GM19463 (cell line): ENCODE results near the gene THAP4.
"Not testable (repeated sequence)": the region's sequence is repeated elsewhere in the genome, so short reads cannot be mapped to it uniquely, and the experiment has no call there.

Experiments used
- ATAC-seq: cut with Tn5 transposase; IDR thresholded peaks from one replicate; pipeline ENCODE4 v1.9.1; 2021; ENCODE audit warnings: mild to moderate bottlenecking, moderate library complexity; ENCODE audit not compliant: unreplicated experiment

Gene THAP4

DNA sequence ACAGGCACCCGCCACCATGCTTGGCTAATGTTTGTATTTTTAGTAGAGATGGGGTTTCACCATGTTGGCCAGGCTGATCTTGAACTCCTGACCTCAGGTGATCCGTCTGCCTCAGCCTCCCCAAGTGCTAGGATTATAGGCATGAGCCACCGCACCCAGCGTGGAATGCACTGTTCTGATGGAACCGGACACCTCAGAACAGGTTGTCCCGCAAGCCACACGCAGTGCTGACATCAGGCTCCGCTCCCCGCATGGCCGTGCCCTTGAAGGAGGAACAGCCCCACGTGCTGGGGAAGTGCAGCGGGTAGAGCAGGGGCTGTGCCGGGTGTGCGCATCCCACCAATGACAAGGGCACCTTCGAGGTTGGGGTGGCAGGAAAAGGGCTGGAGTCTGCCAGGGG, 69.7 kb downstream of the THAP4 start:
- not testable (repeated sequence) for ATAC-seq

DNA sequence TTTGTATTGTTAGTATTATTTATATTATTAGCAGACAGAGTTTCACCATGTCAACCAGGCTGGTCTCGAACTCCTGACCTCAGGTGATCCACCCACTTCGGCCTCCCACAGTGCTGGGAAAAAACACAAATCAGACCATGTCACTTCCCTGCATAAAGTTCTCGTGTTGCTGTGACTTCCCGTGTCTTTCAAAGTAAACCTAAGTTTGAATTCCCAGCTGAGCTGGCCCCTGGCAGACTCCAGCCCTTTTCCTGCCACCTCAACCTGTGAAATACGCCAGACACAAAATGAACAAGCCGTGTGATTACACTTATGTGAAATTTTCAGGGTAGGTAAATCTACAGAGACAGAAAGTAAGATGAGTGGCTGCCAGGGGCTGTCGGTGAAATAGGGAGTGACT, 70.5 kb downstream of the THAP4 start:
- no peak for ATAC-seq

DNA sequence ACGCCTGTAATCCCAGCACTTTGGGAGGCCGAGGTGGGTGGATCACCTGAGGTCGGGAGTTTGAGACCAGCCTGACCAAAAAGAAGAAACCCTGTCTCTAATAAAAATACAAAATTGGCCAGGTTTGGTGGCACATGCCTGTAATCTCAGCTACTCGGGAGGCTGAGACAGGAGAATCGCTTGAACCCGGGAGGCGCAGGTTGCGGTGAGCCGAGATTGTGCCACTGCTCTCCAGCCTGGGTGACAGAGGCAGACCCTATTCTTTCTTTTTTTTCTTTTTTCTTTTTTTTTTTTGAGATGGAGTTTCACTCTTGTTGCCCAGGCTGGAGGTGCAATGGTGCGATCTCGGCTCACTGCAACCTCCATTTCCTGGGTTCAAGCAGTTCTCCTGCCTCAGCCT, 70.9 kb downstream of the THAP4 start:
- not testable (repeated sequence) for ATAC-seq

DNA sequence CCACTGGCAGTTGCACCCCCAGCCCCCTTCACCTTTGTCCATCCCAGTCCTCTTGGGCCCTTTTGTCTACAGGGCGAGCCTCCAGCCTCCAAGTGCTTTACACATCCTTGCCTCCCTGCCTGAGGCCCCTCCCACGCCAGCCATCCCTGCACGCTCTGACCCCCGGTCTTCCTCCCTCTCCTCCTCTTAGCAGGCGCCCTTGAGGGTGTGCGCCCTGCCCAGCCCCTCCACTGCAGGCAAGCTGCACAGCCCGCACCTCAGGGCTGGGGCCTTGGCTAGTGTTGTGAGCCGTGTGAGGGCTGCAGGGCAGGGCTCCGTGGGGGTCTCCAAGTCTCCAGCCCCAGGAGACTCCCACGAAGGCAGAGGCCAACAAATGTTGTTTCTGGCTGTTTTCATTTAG, 71.5 kb downstream of the THAP4 start:
- ATAC-seq, result no peak

DNA sequence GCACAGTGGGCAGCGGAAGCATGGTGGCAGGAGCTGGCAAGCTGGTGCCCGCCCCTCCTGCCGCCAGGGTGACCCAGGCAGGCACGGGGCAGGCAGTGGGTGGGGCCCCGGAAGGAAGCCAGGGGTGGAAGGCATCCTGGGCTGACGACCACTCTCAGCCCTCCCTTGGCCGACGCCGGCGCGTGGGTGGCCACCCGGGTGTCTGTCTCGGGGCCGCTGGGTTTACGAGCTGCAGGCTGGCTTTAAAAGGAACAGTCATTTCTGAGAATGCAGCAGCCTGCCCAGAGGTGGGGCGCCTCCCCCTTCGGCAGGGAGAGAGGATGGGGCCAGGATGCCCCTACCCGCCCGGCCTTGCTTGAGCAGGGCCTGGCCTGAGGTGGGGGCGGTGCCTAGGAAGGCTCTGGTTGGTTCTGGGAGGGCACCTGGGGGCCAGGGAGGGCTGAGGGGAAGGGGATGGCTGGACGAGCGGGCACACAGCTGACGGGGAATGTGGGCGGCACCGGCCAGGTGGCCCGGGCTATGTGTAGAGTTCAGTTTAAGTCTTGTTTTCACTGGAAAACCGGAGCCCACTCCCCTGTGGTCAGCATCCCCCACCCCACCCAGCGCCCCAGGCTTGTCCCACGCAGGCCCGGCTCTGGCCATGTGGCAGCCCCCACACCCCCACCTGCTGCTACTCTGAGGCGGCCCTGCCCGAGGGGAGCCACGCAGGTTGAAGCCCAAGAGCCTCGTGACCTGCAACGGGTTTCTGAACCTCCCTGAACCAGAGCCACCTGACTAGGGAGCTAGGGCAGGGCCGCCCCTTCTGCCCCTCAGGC, 72.2 kb downstream of the THAP4 start:
- ATAC-seq, result no peak

DNA sequence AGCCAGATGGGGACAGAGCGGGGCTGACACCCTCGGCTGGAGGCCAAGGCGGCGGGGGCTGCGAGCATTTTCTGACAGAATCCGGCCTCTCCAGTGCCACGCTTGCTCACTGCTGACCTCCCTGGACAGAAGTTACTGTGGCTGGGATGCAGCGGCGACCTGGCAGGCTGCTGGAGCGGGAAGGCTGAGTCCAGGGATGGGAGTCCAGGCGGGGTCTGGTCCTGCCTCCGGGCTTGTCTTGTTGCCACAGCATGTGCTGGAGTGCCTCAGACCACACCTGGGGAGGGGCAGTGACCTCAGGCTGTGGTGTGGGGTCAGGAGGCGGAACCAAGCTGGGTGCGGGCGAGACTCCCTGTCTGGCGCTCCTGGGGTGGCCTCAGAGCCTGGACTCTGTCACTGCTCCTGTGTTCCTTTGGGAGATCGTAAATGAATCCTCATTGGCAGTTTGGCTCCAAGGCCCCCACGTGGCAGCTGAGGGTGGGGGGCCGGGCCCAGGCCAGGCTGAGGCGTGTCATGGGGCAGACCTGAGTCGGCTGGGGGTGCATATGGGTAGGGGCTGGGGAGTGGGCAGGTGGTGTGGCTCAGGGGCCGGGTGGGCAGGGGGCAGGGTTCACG, 72.9 kb downstream of the THAP4 start:
- no peak for ATAC-seq

DNA sequence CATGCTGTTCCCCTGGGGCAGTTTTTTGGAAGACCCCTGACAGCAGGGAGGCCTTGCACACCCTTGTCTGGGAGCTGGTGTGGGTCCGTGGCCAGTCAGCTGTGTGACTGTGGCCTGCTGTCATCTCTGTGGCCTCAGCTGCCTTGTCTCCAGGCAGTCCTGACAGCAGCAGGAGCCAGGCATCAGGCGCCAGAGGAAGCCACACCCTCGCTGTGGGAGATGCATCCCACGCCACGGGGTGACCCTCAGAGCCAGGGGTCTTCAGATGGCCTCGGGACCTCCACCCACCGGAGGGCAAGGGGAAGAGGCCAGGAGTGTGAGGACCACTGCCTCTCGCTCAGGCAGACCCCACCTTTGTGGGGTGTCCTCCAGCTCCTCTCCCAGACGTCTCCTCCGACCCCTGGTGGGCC, 73.4 kb downstream of the THAP4 start:
- ATAC-seq, result no peak

DNA sequence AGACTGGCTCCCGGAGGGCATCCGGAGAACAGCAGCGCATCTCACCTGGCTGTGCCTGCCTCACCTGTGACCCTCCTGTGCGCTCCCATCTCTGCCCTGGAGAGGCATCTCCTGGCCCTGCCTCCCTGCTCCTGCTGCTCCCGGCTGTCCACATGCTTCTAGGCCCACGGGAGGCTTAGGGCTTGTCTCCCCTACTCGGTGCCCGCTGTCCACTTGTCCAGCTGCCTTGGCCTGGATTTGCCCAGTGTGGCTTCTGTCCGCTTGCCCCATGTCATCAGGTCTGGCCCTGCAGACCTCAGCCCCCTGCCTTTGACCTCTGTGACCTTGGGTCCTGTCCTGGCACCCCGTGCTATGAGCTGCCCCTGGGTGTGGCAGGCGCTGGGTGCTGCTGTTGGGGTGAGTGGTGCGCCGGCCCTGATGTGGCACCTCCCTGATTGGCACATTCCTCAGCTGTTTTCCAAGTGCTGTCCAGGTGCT, 73.9 kb downstream of the THAP4 start:
- no peak for ATAC-seq

DNA sequence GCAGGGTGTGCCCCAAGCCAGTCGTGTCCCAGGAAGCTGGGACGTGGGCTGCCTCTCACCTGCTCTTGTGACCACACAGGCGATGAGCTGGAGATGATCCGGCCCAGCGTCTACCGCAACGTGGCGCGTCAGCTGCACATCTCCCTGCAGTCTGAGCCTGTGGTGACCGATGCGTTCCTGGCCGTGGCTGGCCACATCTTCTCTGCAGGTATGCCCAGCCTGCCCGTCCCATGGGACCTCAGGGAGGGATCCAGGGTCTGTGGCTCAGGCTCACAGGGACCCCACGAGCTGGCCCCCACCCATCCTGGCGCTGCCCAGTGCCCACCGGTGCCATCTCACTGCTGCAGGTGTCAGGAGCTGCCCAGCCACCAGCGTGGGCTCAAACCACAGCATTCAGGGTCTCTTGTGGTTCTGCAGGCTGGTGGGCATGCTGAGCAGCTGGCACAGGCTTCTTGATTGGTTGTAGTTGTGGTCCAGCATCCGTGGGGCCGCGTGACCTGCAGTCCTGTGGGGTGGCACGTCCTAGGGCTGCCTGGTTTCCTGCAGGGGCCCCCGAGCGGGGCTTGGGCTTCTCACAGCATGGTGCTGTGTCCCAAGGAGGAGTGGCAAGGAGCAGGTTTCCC, 74.6 kb downstream of the THAP4 start:
- ATAC-seq, result no peak

DNA sequence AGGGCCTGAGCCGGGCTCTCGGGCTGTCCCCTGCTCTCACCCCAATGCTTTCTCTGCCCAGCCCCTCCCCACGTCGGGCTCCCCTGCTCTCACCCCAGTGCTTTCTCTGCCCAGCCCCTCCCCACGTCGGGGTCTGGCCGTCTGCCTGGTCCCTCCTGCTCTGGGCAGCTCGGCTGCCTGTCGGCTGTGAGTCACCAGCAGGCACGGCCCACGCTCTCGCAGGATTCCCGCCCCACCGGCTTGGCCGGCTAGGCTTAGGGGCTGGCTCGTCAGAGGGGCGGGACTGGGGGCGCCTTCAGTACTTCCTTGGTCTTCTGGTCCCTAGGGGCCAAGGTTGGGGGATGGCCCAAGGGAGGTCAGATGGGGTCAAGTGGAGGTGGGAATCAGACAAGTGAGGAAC, 75.1 kb downstream of the THAP4 start:
- no peak for ATAC-seq

DNA sequence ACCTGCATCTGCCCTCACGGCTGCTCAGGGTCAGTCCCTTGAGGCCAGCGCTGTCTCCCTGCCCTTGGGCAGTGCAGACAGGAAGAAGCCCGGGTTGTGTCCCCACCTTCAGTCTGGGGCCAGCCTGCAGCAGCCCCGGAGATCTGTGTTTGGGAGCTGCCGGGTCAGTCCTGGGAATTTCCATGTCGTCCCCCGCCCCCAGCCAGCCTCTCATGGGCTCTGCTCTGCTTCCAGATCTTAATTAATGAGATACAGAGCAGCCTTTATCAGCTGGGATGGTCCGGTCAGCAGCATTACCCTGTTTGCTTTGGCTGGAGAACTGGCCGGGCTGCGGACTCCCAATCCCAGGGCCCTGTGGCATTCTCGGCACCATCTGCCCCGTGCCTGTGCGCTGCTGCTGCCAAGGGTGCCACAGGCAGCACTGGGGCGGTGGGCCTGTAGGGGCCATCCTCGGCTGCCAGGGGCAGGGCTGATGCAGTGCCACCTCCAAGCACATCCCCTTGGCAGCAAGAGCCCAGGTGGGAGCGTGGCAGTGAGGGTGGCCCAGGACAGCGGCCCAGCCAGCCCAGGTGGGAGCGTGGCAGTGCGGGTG, 76.0 kb downstream of the THAP4 start:
- no peak for ATAC-seq

DNA sequence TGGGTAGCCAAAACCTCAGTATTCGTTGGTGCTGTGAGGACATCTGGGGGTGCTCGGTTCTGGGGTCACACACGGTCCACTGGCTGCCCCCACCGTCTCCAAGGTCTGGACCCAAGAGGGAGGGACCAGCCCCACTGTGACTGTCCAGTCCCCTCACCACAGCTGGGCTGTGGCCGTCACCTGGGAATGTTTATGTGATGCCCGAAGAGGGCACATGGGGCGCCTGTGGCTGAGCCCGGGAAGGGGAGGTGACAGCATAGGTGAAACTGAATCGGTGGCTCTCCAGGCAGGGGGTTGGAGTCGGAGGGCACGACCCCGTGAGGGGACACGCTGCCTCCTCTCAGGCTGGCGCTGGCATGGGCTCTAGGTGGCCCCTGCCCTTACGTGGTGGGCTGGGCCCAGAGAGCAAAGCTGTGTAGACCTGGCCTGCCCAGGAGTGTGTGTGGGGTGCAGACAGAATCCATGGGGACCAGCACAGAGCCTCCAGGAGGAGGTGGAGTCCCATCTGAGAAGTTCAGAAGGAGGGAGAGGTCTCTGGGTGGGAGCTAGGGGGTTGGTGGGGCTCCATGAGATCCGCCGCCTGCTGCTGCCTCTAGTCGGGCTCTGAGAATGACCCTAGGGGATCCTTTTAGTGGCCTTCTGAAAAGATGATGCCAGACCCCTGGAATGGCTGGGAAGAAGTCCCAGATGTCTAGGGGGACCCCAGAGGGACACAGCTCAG, 76.6 kb downstream of the THAP4 start:
- no peak for ATAC-seq

DNA sequence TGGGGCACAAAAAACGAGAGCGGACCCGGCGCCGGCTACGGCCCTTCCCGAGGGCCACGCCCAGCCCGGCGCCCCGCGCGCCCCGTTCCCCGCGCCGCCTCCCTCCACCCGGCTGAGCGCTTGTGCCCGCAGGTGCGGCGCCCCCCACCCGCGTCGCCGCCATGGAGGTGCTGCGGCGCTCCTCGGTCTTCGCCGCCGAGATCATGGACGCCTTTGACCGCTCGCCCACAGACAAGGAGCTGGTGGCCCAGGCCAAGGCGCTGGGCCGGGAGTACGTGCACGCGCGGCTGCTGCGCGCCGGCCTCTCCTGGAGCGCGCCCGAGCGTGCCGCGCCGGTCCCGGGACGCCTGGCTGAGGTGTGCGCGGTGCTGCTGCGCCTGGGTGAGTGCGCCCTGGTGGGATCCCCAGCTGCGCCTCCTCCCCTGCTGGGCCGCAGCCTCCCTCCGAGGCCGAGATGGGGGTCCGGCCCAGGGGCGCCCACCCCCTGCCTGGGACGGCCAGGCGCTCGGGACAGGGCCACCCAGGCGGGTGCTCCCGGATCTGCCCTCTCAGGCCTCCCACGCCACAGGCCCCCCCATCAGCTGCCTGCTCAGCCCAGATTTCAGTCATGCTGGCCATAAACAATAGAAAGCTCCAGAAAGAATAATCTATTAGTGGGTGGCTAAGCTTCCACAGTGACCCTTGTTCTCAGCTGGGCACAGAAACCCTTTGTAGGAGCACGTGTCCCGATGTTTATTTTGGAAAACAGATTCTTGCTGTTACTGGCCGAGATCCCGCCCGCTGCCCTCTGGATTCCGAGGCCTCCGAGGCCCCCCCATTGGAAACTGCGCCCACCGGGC, 77.4 kb downstream of the THAP4 start:
- no peak for ATAC-seq

DNA sequence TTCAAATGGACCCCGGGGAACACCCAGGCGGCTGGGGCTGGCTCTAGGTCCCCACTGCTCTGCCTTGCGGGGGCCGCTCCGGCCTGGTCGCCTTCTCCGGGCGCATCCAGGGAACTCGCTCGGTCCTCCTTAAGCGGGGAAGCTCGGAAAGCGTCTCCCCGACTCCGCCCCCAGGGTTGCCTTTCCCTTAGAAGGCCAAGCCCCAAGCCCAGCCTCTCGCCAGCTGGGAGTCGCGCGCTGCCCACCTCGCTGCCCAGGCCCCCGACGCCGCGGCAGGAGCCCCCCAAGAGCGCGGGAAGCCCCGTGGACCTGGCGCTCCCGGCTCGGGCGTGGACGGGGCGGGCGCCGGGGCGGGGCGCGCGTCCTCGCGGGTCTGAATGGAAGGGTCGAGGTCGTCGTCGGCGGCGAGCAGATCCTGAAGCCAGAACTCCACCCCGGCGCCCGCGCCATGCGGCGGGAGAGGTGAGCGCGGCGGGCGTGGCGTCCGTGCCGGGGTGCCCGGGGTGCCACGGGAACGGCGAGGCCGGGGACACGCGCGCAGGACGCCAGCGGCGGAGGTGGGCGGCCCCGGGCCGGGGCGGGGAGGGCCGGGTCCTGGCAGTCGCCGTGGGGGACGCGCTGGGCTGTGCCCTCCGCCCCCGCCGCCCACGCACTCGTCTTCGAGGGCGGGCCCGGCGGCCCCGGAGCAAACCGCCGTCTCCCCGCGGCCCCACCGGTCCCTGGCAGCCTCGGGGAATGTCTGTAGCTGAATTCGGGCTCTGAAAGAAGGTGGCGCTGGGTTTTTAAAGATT, 78.2 kb downstream of the THAP4 start, which contains the start of gene BOK:
Gene BOK, plus strand, starts transcription at position 214 of the 791 bp plus-strand sequence. CDS start 739 bp downstream, outside the sequence.
- ATAC-seq, result no peak

DNA sequence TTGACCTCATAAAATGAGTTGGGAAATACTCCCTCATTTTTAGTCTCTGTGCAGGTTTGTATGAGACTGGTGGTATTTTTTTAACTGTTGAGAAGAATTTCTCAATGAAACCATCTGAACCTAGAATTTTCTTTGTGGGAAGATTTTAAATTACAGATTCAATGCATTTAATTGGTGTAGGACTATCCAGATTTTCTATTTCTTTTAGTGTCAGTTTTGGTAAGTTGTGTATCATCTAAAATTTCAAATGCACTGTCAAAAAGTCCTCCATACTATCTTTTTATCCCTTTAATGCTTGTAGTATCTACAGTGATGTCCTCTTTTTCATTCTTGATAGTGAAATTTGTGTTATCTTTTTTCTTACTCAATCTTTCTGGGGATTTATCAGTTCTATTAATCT, 80.2 kb downstream of the THAP4 start:
- ATAC-seq, result no peak

DNA sequence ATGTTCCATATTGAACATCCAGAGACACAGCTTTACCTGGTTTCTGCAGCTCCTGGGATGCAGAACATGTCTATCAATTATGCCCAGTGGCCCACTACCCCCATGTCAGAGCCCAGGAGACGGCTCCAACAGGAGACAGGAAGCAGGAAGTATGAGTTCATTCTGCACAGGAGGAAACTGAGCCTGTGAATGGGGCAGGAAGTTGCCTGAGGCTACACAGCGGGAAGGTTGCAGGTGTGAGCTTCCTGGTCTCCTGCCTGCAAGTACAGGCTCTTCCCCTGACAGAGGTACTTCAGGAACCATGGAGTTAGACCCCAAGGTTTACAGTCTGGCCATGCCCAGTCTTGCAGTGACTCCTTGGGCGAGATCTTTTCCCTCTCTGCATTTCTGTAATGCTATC, 81.2 kb downstream of the THAP4 start:
- ATAC-seq, result no peak

DNA sequence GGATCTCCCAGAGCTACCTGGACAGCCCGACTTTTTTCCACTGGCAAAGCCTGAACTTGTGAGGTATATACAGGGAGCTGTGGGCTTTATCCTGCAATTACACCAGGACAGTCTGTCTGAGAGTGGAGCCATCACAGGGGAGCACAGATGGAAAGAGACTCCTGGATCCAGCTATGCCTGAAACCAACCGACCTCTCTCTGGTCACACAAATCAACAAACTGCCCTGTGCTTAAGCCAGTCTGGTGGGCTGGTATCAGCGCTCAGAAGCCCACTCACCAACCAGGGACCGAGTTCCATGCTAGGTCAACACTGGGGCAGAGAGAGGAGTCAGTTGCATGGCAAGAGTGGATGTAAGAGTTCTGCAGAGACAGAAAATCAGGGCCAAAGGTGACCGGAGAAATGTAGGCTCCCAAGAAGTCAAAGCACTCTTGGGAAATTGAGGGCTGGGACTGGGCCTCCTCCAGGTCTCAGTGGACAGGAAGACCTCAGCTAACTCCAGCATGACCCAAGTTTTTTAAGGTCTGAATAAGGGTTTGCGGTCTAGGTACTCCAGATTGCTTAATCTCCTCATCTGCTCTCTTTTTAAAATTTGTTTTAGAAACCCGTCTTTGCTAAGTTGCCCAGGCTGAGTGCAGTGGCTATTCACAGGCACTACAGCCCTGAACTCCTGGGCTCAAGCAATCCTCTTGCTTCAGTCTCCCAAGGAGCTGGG, 82.2 kb downstream of the THAP4 start:
- ATAC-seq, result no peak

DNA sequence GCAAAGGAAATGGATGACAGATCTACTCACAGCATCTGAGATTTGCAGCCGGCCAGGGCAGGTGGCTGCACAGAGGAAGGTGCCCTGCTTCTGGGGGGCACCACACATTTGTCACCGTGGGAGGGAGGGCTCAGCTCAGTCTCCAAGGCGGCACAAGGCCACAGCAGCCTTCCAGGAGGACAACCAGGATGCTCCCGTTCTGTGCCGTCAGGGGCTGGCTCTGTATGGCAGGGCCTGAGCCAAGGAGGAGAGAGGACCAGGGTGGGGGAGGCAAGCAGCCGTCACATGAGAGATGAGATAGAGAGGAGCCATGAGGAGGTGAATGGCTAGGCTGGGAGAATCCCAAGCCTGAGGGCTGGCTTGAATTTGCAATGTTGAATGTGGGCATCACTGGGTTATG, 83.0 kb downstream of the THAP4 start:
- no peak for ATAC-seq

DNA sequence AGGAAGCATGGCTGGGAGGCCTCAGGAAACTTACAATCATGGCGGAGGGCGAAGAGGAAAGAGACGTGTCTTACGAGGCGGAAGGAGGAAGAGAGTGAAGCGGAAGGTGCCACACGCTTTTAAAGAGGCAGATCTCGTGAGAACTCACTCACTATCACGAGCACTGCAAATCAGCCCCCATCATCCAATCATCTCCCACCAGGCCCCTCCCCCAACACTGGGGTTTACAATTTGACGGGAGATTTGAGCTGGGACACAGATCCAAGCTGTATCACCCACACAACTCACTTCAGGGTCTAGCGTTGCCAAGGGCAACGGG, 83.5 kb downstream of the THAP4 start:
- no peak for ATAC-seq
